Neural crest cell (in vitro differentiated cells): Measurements from ENCODE around the gene SLC5A6. TPM values are rescaled to one million over a fixed set of nuclear protein-coding genes. Genes with fewer than 3 reads are reported as not detected.
"Not testable (repeated sequence)": the region's sequence is repeated elsewhere in the genome, so short reads cannot be mapped to it uniquely, and the experiment has no call there.

Experiments
- DNase-seq: peaks from one replicate; pipeline ENCODE4 v3.0.0; 2021; ENCODE audit warnings: low read depth, mixed read lengths, low spot score
- H3K27ac Mint-ChIP-seq: one replicate; pipeline ENCODE4 v1.8.0; 2021; ENCODE audit warnings: mild to moderate bottlenecking, mixed read lengths; ENCODE audit not compliant: unreplicated experiment
- H3K27me3 Mint-ChIP-seq: 2 replicates; pipeline ENCODE4 v1.8.0; 2021; ENCODE audit warnings: low read depth, mild to moderate bottlenecking, mixed read lengths
- H3K36me3 Mint-ChIP-seq: 2 replicates; pipeline ENCODE4 v1.8.0; 2021; ENCODE audit warnings: low read depth, mild to moderate bottlenecking, mixed read lengths
- H3K4me1 Mint-ChIP-seq: 2 replicates; pipeline ENCODE4 v1.8.0; 2021; ENCODE audit warnings: mixed read lengths
- H3K4me3 Mint-ChIP-seq: one replicate; pipeline ENCODE4 v1.8.0; 2021; ENCODE audit warnings: mild to moderate bottlenecking, mixed read lengths
- H3K9me3 Mint-ChIP-seq: 2 replicates; pipeline ENCODE4 v1.8.0; 2021; ENCODE audit warnings: mixed read lengths
- CTCF ChIP-seq: fragments of 200-600 bp; sonication (generic); conservative IDR thresholded peaks from 2 replicates; pipeline ENCODE4 v1.5.0; 2021; ENCODE audit warnings: antibody characterized with exemption, mild to moderate bottlenecking
- total RNA-seq: library from RNA; stranded (reverse); gene quantifications from 2 replicates; pipeline ENCODE4 v1.2.1, GENCODE V29; 2021

SLC5A6 gene
- total RNA-seq, 1 donor from 2014 or later: 140 TPM

GRCh38 chr2:27204566-27204965 lies 7.5 kb downstream of the SLC5A6 start:
- TF ChIP-seq CTCF: no peak
- H3K36me3 Mint-ChIP-seq: peaks cover 19% of the 10 kb centered on the region

GRCh38 chr2:27203741-27204140 lies 8.3 kb downstream of the SLC5A6 start:
- H3K27ac Mint-ChIP-seq: peak overlapping the region; percentile 11
- H3K4me3 Mint-ChIP-seq: no peak overlapping the region
- no peaks in the 10 kb centered on the region for H3K27me3 Mint-ChIP-seq
- H3K9me3 Mint-ChIP-seq: no peaks in the 10 kb centered on the region
- TF ChIP-seq CTCF: no peak
- peaks cover 3% of the 10 kb centered on the region for H3K4me1 Mint-ChIP-seq
- peaks cover 19% of the 10 kb centered on the region for H3K36me3 Mint-ChIP-seq
- DNase-seq: no peak

More at GRCh38 chr2:27204566-27204965, 7.5 kb downstream of the SLC5A6 start:
- Mint-ChIP-seq H3K4me1 (peaks cover 12% of the 10 kb centered on the region), H3K4me3 (no peak overlapping the region), H3K9me3 (no peaks in the 10 kb centered on the region), H3K27me3 (no peaks in the 10 kb centered on the region), H3K27ac (no peak overlapping the region)
- no peak for DNase-seq

- Mint-ChIP-seq H3K36me3 (peaks cover 19% of the 10 kb centered on the region), H3K9me3 (no peaks in the 10 kb centered on the region), H3K4me1 (no peaks in the 10 kb centered on the region), H3K27me3 (no peaks in the 10 kb centered on the region), H3K27ac (no peak overlapping the region), H3K4me3 (no peak overlapping the region)
- DNase-seq: no peak
- no peak for TF ChIP-seq CTCF
These were observed 9.2 kb downstream of the SLC5A6 start for GRCh38 chr2:27202854-27203253.

- no peaks in the 10 kb centered on the region for H3K9me3 Mint-ChIP-seq
- H3K27me3 Mint-ChIP-seq: no peaks in the 10 kb centered on the region
- H3K4me3 Mint-ChIP-seq: no peak overlapping the region
- no peaks in the 10 kb centered on the region for H3K4me1 Mint-ChIP-seq
- no peak overlapping the region for H3K27ac Mint-ChIP-seq
- no peak for TF ChIP-seq CTCF
- no peak for DNase-seq
- H3K36me3 Mint-ChIP-seq: peaks cover 13% of the 10 kb centered on the region
These were observed 10.4 kb downstream of the SLC5A6 start for GRCh38 chr2:27201675-27202074.

- Mint-ChIP-seq H3K9me3 (no peaks in the 10 kb centered on the region), H3K36me3 (peaks cover 8% of the 10 kb centered on the region), H3K4me3 (no peak overlapping the region), H3K27me3 (no peaks in the 10 kb centered on the region), H3K4me1 (no peaks in the 10 kb centered on the region), H3K27ac (peak overlapping the region; percentile 53)
- DNase-seq: no peak
- no peak for TF ChIP-seq CTCF
These were observed 12.8 kb downstream of the SLC5A6 start for GRCh38 chr2:27199241-27199640.

GRCh38 chr2:27198627-27199026 lies 13.4 kb downstream of the SLC5A6 start:
- Mint-ChIP-seq H3K4me3 (no peak overlapping the region), H3K9me3 (no peaks in the 10 kb centered on the region), H3K4me1 (no peaks in the 10 kb centered on the region), H3K36me3 (peaks cover 8% of the 10 kb centered on the region), H3K27me3 (no peaks in the 10 kb centered on the region), H3K27ac (no peak overlapping the region)
- TF ChIP-seq CTCF: no peak
- no peak for DNase-seq

DNA sequence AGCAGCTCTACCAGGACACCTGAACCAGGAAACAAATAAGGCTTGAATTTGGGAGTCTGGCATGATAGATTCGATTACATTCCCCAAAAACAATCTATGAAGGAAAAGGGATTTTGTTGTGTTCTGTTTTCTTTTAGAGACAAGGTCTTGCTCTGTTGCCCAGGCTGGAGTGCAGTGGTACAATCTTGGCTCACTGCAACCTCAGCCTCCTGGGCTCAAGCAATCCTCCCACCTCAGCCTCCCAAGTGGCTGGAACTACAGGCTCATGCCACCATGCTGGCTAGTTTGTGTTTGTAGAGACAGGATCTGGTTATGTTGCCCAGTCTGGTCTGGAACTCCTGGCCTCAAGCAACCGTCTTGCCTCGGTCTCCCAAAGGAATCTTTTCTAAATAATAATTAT lies 14.0 kb downstream of the SLC5A6 start:
- H3K4me1 Mint-ChIP-seq, H3K9me3 Mint-ChIP-seq, DNase-seq, H3K27ac Mint-ChIP-seq, H3K4me3 Mint-ChIP-seq, H3K27me3 Mint-ChIP-seq, H3K36me3 Mint-ChIP-seq: not testable (repeated sequence)

GRCh38 chr2:27195799-27196198 lies 16.3 kb downstream of the SLC5A6 start:
- not testable (repeated sequence) for H3K27ac Mint-ChIP-seq, H3K4me1 Mint-ChIP-seq

More at GRCh38 chr2:27195799-27196198, 16.3 kb downstream of the SLC5A6 start:
- not testable (repeated sequence) for H3K9me3 Mint-ChIP-seq, H3K27me3 Mint-ChIP-seq, H3K4me3 Mint-ChIP-seq, DNase-seq, H3K36me3 Mint-ChIP-seq
